ENCODE measurements around the gene PLXNA1.

PLXNA1 gene

GRCh38 chr3:127015282-127016042, 32.5 kb downstream of the PLXNA1 start:
- peak in 15 of 56 donors; percentile 11 to 53 (median 25) for DNase-seq

DNA sequence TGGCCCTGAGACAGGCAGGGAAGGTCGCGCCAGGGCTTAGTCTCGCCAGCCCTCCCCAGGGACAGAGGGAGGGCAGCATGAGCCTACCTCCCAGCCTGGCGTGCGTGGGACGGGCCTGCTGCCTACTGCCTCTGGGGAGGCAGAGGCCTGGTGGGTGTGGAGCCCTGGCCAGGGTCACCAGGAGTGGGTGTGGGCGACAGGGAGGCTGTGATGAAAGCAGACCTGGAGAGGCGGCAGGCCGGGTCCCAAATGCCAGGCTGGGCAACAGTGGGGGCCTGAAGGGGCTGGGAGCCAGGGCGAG, 33.1 kb downstream of the PLXNA1 start:
- DNase-seq = no peak

DNA sequence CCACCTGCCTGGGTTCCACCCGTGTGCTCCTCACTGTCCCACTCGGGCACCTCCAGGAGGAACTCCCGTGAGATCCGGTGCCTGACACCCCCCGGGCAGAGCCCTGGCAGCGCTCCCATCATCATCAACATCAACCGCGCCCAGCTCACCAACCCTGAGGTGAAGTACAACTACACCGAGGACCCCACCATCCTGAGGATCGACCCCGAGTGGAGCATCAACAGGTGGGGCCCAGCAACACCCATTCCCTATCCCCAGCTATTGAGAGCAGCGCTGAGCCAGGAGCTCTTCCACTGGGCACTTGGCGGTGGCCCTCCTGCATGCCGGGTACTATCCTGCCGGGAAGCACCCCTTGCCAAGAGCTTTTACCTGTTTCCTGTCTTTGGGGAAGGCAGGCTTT, 33.5 kb downstream of the PLXNA1 start:
- no peak for DNase-seq

GRCh38 chr3:127017229-127017628, 34.3 kb downstream of the PLXNA1 start:
- no peak for DNase-seq

GRCh38 chr3:127017781-127018180, 34.9 kb downstream of the PLXNA1 start:
- DNase-seq = no peak

- DNase-seq = no peak
Observed at GRCh38 chr3:127018306-127018828, 35.5 kb downstream of the PLXNA1 start.

DNA sequence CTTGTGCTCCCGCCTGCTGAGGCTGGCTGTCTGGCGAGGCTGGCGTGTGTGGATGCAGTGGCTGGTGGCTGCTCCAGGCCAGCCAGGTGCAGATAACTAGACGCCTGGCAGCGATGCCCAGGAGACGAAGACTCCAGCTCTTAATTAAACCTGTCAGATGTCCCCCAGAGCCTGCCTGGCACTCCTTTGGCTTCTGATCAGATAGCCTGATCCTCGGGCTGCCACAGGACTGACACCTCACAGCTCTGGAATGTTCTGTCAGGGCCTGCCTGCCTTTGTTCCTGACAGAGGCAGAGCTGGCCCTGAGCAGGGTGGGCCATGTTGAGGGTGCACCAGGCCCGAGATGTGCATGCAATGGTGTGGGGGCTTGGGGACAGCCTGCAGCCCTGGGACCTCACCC, 36.5 kb downstream of the PLXNA1 start:
- DNase-seq = no peak

DNA sequence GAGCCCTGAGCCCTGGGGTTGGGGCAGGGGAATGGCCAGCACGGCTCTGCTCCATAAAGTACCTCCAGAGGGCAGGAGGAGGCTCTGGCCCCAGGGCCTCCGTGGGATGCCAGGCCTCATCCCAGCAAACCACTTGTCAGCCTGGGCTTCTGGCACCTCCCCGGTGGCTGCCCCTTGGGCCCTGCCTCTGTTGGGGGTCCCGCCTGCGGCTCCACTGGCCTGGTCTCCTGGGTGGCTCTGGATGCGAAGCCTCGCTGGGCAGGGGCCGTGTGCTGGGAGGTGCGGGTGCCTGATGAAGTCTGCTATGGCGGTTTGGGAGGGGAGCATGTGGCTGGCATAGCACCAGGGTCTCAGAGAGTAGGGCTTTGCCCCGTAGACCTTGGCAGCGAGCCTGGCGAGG, 37.6 kb downstream of the PLXNA1 start:
- no peak for DNase-seq

- no peak for DNase-seq
Observed at GRCh38 chr3:127022849-127023248, 39.9 kb downstream of the PLXNA1 start.

GRCh38 chr3:127025456-127025855, 42.5 kb downstream of the PLXNA1 start:
- DNase-seq = no peak

DNA sequence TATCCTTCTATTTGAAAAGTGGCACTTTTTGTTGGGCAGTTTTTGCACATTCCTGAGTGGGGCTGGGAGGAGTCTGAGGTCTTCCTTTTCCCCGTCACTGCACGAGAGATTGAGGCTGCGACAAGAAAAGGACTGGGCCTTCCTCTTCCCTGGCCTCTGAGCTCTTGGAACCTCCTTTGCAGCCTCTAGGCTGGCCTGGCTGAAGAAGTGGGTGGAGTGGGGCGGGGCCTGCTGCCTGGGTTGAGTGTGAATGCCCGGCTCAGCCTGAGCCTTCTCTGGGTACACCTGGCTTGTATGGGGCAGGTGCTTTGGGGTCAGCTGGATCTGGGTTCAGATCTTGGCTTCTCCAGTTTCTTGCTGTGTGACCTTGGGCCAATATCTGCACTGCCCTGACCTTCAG, 43.1 kb downstream of the PLXNA1 start:
- DNase-seq = no peak

GRCh38 chr3:127026661-127027060, 43.7 kb downstream of the PLXNA1 start:
- DNase-seq = no peak

DNA sequence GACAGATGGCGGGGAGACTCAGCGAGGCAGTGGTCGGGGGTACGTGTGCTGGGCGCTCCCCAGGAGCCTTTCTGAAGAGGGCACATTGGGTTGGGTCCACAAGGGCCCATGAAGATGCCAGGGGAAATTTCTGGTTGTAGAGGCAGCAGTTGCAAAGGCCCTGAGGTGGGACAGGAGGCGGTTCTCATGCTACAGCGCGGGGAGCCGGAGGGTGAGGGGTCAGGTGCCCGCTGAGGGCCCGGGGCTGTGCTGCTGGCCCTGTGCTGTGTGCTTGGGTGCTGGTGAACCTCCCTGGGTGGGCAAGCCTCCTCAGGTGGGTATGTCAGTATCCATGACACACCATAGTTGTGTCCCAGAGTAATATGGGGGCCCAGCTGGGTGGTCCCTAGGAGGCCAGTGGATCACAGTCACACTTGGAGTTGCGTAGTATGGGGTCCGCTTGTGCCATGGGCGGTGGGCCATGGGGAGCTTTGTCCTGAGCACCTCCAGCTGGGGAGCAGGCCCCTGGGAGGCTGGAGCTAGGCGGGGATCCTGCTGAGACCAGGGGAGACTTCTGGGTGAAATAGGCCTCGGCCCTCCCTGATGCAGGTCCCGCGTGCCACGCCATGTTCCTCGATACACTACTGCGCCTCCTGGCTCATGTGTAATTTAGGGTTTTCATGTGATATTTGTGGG, 44.3 kb downstream of the PLXNA1 start:
- DNase-seq = no peak

DNA sequence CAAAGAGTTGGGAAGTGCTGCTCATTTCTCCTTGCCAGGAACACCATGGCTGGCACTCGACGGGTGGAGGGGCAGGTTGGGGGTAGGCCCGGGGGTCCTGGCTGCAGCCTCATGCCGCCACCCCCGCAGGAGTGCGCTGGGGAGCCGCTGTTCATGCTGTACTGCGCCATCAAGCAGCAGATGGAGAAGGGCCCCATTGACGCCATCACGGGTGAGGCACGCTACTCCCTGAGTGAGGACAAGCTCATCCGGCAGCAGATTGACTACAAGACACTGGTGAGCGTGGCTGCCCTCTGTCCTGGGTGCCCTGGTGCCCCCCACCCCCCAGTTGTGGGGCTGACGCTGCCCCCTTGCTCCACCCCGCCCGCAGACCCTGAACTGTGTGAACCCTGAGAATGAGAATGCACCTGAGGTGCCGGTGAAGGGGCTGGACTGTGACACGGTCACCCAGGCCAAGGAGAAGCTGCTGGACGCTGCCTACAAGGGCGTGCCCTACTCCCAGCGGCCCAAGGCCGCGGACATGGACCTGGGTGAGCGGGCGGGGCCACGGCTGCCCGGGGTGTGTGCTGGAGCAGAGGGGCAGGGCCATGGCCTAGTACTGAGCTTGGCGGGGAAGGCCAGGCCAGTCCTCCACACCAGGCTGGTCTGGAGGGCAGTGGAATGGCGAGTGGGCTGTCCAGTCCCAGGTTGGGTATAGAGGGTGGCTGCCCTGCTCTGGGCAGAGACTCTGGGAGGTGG, 45.1 kb downstream of the PLXNA1 start:
- DNase-seq = no peak

GRCh38 chr3:127028781-127029657, 46.1 kb downstream of the PLXNA1 start:
- no peak for DNase-seq

- DNase-seq = no peak
Observed at GRCh38 chr3:127029658-127030507, 47.0 kb downstream of the PLXNA1 start.

DNA sequence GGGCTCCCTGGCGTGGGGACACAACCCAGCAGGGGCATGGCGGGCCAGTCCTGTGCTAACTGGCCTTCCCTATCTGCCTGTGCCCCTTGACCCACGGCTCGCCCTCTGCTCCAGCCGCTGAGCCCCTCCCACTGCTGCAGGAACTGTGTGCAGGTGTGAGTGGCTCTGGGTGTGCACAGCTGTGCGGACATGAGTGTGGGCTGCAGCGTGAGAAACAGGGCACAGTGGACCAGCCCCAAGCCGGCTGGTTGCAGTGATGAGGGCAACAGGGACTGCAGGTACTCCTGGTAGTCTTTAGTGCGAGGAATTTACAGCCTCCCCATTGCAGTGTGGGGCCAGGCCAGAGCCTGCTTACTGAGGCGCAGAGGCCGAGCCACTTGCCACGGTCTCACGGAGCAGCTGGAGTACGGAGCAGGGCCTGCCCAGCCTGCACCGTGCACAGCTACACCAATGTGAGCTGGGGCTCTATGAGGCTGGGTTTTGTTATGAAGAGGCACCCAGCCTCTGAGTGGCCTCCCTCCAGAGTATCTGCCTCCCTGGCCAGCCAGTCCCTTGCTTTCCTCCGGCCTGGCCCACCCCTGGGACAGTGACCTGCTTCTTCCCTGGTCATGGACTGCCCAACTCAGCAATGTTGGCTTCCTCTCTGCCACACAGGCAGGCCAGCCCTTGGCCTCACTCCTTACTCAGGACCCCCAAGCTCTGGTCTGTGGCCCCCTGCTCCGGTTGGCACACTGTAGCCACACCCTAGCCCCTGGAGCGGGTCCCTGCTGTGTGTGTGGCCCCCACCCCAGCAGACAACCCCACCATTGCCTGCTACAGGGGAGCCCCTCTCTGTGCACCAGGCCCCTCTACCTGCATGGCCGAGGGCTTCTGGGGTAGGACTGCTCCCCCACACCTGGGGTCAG, 47.8 kb downstream of the PLXNA1 start:
- no peak for DNase-seq

GRCh38 chr3:127031413-127031810, 48.5 kb downstream of the PLXNA1 start:
- DNase-seq = no peak

GRCh38 chr3:127031845-127032244, 48.9 kb downstream of the PLXNA1 start:
- no peak for DNase-seq
